Measurements from ENCODE around the gene TNNI2.

DNA sequence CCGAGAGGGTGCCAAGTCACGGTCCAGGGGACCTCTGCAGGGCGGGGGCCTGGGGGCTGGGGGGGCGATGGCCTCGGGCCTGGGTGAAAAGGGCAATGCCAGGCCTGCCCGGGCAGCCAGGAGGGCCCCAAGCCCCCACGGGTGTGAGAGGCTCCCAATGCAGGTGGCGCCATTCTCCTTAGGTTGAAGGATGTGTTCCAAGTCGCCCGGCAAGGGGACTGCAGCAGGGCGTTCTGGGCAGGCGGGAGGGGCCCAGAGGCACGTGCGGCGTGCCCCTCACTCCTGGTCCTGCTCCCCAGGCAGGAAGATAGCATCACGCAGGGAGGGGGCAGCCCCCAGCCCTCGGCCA is 730 bp upstream of the TNNI2 start:
- TF ChIP-seq, protein P1, sequence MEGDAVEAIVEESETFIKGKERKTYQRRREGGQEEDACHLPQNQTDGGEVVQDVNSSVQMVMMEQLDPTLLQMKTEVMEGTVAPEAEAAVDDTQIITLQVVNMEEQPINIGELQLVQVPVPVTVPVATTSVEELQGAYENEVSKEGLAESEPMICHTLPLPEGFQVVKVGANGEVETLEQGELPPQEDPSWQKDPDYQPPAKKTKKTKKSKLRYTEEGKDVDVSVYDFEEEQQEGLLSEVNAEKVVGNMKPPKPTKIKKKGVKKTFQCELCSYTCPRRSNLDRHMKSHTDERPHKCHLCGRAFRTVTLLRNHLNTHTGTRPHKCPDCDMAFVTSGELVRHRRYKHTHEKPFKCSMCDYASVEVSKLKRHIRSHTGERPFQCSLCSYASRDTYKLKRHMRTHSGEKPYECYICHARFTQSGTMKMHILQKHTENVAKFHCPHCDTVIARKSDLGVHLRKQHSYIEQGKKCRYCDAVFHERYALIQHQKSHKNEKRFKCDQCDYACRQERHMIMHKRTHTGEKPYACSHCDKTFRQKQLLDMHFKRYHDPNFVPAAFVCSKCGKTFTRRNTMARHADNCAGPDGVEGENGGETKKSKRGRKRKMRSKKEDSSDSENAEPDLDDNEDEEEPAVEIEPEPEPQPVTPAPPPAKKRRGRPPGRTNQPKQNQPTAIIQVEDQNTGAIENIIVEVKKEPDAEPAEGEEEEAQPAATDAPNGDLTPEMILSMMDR (IDR thresholded peaks at IDR 0.05): no peak
- no peak for TF ChIP-seq EZH2 (IDR thresholded peaks at IDR 0.05; ENCODE audit: borderline replicate concordance, insufficient read depth, low read depth, low read length, poor library complexity, severe bottlenecking)
